Calu3 (cell line): ENCODE data around the gene DCLRE1B. TPM values are rescaled to one million over a fixed set of nuclear protein-coding genes. Genes with fewer than 3 reads are reported as not detected.
A peak's percentile ranks its signal among the peaks of the same experiment; 100 is the strongest.

Source experiments
- BruUV-seq: library from RNA; stranded (reverse); fragments of 400-500 nt; replicated peaks from 2 replicates; lab custom pipeline; 2021; lab: Mats Ljungman, UMichigan
- CTCF ChIA-PET: fragments of 300-600 bp; sonication (Branson Sonifier 250); formaldehyde crosslinking; loops from one replicate; lab custom pipeline; 2022; ENCODE audit warnings: antibody characterized with exemption; lab: Charles Lee
- DNase-seq: peaks from one replicate; pipeline ENCODE4 v3.0.0; 2022
- H3K27ac Mint-ChIP-seq: one replicate; pipeline ENCODE4 v1.8.0; 2022; ENCODE audit warnings: mixed read lengths; ENCODE audit not compliant: unreplicated experiment
- H3K27me3 Mint-ChIP-seq: one replicate; pipeline ENCODE4 v1.8.0; 2022; ENCODE audit warnings: mixed read lengths; ENCODE audit not compliant: unreplicated experiment
- H3K36me3 Mint-ChIP-seq: one replicate; pipeline ENCODE4 v1.8.0; 2022; ENCODE audit warnings: mild to moderate bottlenecking, moderate library complexity, mixed read lengths; ENCODE audit not compliant: insufficient read depth, unreplicated experiment
- H3K4me1 Mint-ChIP-seq: one replicate; pipeline ENCODE4 v1.8.0; 2022; ENCODE audit warnings: mild to moderate bottlenecking, low read depth, mixed read lengths; ENCODE audit not compliant: unreplicated experiment
- H3K4me3 Mint-ChIP-seq: one replicate; pipeline ENCODE4 v1.8.0; 2022; ENCODE audit warnings: mild to moderate bottlenecking, low read depth, moderate library complexity, mixed read lengths; ENCODE audit not compliant: unreplicated experiment
- H3K9me3 Mint-ChIP-seq: one replicate; pipeline ENCODE4 v1.8.0; 2022; ENCODE audit warnings: low read depth, mixed read lengths; ENCODE audit not compliant: unreplicated experiment
- intact Hi-C: fragments of 100-400 bp; cut with micrococcal nuclease; formaldehyde crosslinking; loops from one replicate; pipeline ENCODE4 v1.10.0; 2022; ENCODE audit not compliant: unreplicated experiment
- total RNA-seq: library from RNA; stranded (reverse); gene quantifications from 2 replicates; pipeline ENCODE4 v1.2.3, GENCODE V29; 2022
- TF ChIP-seq, protein P1 (sequence below): fragments of 200-600 bp; IDR thresholded peaks from one replicate; pipeline ENCODE4 v1.8.0; 2022; ENCODE audit warnings: antibody characterized with exemption; ENCODE audit not compliant: unreplicated experiment

Gene DCLRE1B
- total RNA-seq, 1 experiment from 2014 or later = 6.9 TPM

DNA sequence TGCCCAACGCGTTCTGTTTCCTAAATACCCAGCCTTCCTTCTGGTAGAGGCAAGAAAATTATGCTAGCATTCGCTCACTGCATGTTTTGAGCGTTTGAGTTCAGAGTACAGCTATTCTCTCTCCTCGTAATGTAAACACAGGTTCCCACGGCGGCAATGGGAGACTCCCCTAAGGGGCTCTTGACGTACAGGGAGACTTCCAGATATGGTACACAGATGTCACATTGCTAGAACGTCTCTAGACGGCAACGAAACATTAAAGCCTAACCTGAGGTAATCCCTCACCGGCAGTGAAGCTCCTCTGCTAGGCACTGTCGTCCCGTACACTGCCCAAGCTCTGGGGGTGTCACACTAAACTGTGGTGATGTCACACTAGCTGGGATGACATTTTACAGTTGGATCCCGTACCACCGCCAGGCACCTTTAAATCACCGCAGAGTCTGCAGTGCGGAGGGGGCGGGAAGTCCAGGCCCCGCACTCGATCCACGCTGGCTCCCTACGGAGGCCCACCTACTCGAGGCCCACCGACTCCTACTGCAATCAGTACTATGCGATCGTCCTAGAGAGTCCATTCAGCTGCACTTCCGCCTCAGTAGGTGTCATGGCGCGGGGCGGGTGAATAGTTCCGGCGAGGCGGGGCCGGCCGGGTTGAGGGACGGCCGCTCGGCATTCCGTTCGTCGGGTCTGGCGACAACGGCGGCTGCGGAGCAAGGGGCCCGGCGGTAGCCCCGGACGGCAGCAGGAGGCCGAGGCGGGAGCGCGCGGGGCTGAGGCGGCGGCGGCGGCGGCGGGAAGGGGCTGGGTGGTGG lies 24.0 kb downstream of the DCLRE1B start, which contains the start of gene HIPK1:
Gene HIPK1, plus strand, starts transcription at position 384 of the 809 bp plus-strand sequence.
- TF ChIP-seq, protein P1, sequence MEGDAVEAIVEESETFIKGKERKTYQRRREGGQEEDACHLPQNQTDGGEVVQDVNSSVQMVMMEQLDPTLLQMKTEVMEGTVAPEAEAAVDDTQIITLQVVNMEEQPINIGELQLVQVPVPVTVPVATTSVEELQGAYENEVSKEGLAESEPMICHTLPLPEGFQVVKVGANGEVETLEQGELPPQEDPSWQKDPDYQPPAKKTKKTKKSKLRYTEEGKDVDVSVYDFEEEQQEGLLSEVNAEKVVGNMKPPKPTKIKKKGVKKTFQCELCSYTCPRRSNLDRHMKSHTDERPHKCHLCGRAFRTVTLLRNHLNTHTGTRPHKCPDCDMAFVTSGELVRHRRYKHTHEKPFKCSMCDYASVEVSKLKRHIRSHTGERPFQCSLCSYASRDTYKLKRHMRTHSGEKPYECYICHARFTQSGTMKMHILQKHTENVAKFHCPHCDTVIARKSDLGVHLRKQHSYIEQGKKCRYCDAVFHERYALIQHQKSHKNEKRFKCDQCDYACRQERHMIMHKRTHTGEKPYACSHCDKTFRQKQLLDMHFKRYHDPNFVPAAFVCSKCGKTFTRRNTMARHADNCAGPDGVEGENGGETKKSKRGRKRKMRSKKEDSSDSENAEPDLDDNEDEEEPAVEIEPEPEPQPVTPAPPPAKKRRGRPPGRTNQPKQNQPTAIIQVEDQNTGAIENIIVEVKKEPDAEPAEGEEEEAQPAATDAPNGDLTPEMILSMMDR = no peak
- H3K36me3 Mint-ChIP-seq = peaks cover 43% of the 10 kb centered on the region
- intact Hi-C loops = loop anchor here (1.0 kb wide), 3 partner anchors 24 to 94 kb away; partner anchors contain the start of genes BCL2L15 and DCLRE1B
- no TSS peak for BruUV-seq
- H3K4me1 Mint-ChIP-seq = peaks cover 46% of the 10 kb centered on the region
- H3K27ac Mint-ChIP-seq = peak within 1 kb of the TSS; percentile 89
- H3K27me3 Mint-ChIP-seq = no peaks in the 10 kb centered on the region
- peak within 1 kb of the TSS; percentile 85 for H3K4me3 Mint-ChIP-seq
- no peaks in the 10 kb centered on the region for H3K9me3 Mint-ChIP-seq
- peak; percentile 89 for DNase-seq
- CTCF ChIA-PET = interaction anchor here (0.5 to 3.1 kb wide), 2 partner anchors 24 to 36 kb away, joined by 3 to 15 read pairs; partner anchors contain the start of genes AP4B1 and DCLRE1B

DNA sequence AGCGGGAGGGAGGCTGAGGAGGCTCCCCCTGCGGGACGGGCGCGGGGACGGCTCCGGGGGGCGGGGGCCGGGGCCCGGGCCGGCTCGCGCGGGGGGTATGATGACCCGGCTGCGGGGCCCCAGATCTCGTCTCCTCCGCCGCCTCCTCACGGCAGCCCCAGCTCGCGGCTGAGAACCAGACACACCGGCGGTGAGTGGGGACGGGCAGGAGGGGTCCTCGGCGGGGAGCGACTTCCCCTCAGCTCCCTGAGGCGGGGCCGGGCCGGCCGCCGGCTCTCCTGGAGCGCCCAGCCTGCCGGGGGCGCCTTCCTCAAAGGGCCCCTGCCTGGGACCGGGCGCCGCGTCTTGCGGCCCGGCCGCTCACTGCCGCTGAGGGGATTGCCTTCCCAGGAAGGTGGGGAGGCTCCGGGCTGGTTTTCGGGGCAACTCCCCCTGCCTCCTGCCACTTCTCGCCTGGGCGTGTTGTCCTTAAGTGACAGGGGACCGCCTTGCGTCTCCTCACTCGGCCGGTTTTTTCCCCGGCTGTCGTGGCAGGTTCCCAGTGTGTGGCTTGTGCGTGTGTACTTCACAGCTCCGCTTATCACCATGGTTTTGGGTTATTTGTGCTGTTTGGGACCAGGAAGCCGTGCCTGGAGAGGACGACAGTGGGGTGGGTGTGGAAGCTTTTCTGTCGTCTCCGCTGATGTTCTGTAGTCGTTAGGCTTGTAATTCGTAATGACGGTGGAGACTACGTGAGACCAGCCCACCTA lies 24.8 kb downstream of the DCLRE1B start:
- peak; percentile 34 for DNase-seq
- intact Hi-C loops = loop anchor here (1.0 kb wide), 2 partner anchors 25 to 95 kb away; partner anchors contain the start of gene DCLRE1B
- CTCF ChIA-PET = interaction anchor here (0.5 to 3.1 kb wide), 4 partner anchors 23 to 43 kb away, joined by 3 to 15 read pairs (median 3); partner anchors contain the start of genes AP4B1 and DCLRE1B
- BruUV-seq = no TSS peak
- H3K27ac Mint-ChIP-seq = peak overlapping the region; percentile 89
- no peaks in the 10 kb centered on the region for H3K9me3 Mint-ChIP-seq
- peaks cover 43% of the 10 kb centered on the region for H3K36me3 Mint-ChIP-seq
- H3K27me3 Mint-ChIP-seq = no peaks in the 10 kb centered on the region
- TF ChIP-seq, protein P1 = no peak
- H3K4me1 Mint-ChIP-seq = peaks cover 47% of the 10 kb centered on the region
- H3K4me3 Mint-ChIP-seq = peak overlapping the region; percentile 85

DNA sequence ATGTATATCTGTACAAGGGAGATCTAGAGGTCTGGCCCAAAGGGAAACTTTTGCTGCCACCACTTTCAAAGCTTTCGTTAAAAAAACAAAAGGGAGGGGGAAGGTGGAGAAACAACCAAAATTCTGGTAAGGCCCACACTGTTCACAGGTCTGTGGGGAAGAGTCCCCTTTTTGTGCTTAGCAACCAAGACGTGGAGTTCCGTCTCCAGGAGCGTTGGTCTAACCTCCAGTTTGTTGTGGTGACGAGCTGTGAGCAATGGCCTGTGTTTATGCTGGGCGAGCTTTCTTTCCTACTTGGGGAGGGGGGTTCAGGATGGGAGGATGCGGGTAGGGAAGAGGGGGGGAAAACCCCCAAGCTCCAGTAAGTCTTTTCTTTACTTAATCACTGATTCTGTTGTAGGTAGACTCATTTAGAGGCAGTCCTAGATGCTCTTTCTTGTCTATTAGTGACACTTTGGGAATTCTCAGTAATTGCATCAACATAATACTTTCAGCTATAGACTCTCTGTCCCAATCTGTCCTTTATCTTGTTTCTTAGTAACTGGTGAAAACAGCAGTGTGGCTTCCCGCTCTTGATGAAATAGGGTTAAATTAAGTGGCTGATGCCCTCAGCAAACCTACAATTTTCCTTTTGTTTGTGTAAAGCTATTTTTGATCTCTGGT lies 25.5 kb downstream of the DCLRE1B start:
- Mint-ChIP-seq H3K4me3 (peak overlapping the region; percentile 85), H3K9me3 (no peaks in the 10 kb centered on the region), H3K27me3 (no peaks in the 10 kb centered on the region), H3K4me1 (peaks cover 47% of the 10 kb centered on the region), H3K36me3 (peaks cover 43% of the 10 kb centered on the region), H3K27ac (peak overlapping the region; percentile 74)
- DNase-seq = peak; percentile 18
- intact Hi-C loops = no loop called here
- CTCF ChIA-PET = interaction anchor here (1.2 to 3.1 kb wide), 3 partner anchors 22 to 44 kb away, joined by 3 to 15 read pairs (median 3); partner anchors contain the start of genes AP4B1 and DCLRE1B
- TF ChIP-seq, protein P1 = no peak
- BruUV-seq = no TSS peak

DNA sequence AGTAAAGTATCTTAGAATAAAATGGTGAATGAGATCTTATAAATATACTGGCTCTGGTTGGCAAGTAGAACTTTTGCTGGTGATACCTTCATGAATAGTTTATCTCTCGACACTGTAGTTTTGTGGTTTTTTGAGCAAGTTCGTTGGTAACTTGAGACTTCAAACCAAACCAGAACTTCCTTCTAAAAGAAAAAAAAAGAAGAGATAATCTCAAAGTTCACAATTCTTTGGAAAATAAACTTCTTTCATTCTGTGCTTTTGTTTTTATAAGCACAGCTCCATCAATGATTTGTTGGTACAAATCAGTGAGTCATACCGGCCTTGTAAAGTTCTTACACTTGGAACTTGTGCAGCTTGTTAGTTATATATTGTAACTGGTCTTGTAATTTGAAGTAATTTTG lies 26.3 kb downstream of the DCLRE1B start:
- H3K27me3 Mint-ChIP-seq = no peaks in the 10 kb centered on the region
- no TSS peak for BruUV-seq
- no peaks in the 10 kb centered on the region for H3K9me3 Mint-ChIP-seq
- peaks cover 47% of the 10 kb centered on the region for H3K4me1 Mint-ChIP-seq
- peak overlapping the region; percentile 85 for H3K4me3 Mint-ChIP-seq
- TF ChIP-seq, protein P1 = no peak
- intact Hi-C loops = no loop called here
- peak overlapping the region; percentile 74 for H3K27ac Mint-ChIP-seq
- CTCF ChIA-PET = interaction anchor here (3.1 kb wide), 1 partner anchor 26 kb away, joined by 15 read pairs; the partner anchor contains the start of genes AP4B1 and DCLRE1B
- DNase-seq = no peak
- peaks cover 43% of the 10 kb centered on the region for H3K36me3 Mint-ChIP-seq
